Adrenal gland (tissue), 5 donors: ENCODE measurements around the gene CCL19.

Experiments used
- CTCF ChIP-seq, 6 experiments: fragments of 450-650 bp in 4 of 6; fragments of 200-600 bp in 2 of 6; sonication (generic) in 1 of 6; IDR thresholded peaks; 1 replicate in 5 of 6; 2 replicates in 1 of 6; pipeline versions ENCODE4 v1.5.1 to v1.8.0; 2016 to 2021; ENCODE audit warnings: antibody characterized with exemption in 6 of 6, mild to moderate bottlenecking in 2 of 6, moderate library complexity in 1 of 6
- POLR2A ChIP-seq, 2 donors: fragments of 450-650 bp; IDR thresholded peaks; one replicate each; pipeline ENCODE4 v1.6.1; 2017; ENCODE audit warnings: antibody characterized with exemption in 2 of 2, mild to moderate bottlenecking in 2 of 2, moderate library complexity in 1 of 2
- donor health status: DM: no; HTN: no; CAD: no.

- TF ChIP-seq CTCF (IDR thresholded peaks at IDR 0.05) (no peak), POLR2A (IDR thresholded peaks at IDR 0.05) (no peak)
Measured at GRCh38 chr9:34674440-34674839, 16.6 kb downstream of the CCL19 start.
